Smooth muscle cell (in vitro differentiated cells): ENCODE data around the gene ZNF638. TPM values are rescaled to one million over a fixed set of nuclear protein-coding genes. Genes with fewer than 3 reads are reported as not detected.

Experiments used
- DNase-seq: peaks from one replicate; lab custom pipeline; 2025; ENCODE audit not compliant: unreplicated experiment; lab: John Stamatoyannopoulos, UW
- H2AFZ ChIP-seq: fragments of 200-600 bp; sonication (generic); 2 replicates; pipeline ENCODE4 v1.6.0; 2016; ENCODE audit warnings: antibody characterized with exemption, low read depth, mild to moderate bottlenecking
- H3F3A ChIP-seq: fragments of 200-600 bp; sonication (generic); 2 replicates; pipeline ENCODE4 v1.6.0; 2017; ENCODE audit warnings: antibody characterized with exemption, low read depth
- H3K27ac ChIP-seq: fragments of 200-600 bp; sonication (generic); 2 replicates; pipeline ENCODE4 v1.5.1; 2016; ENCODE audit warnings: low read depth, mild to moderate bottlenecking
- H3K27me3 ChIP-seq: fragments of 200-600 bp; sonication (generic); 2 replicates; pipeline ENCODE4 v1.6.1; 2016; ENCODE audit warnings: low read depth, mild to moderate bottlenecking
- H3K36me3 ChIP-seq: fragments of 200-600 bp; sonication (generic); 2 replicates; pipeline ENCODE4 v1.5.1; 2016; ENCODE audit warnings: low read depth
- H3K4me1 ChIP-seq: fragments of 200-600 bp; sonication (generic); 2 replicates; pipeline ENCODE4 v1.5.1; 2016; ENCODE audit warnings: low read depth
- H3K4me2 ChIP-seq: fragments of 200-600 bp; sonication (generic); 2 replicates; pipeline ENCODE4 v1.6.0; 2016; ENCODE audit warnings: mild to moderate bottlenecking
- H3K4me3 ChIP-seq: fragments of 200-600 bp; sonication (generic); 2 replicates; pipeline ENCODE4 v1.5.1; 2016; ENCODE audit warnings: mild to moderate bottlenecking
- H3K79me2 ChIP-seq: fragments of 200-600 bp; sonication (generic); 2 replicates; pipeline ENCODE4 v1.6.0; 2016; ENCODE audit warnings: low read depth, mild to moderate bottlenecking
- H3K9ac ChIP-seq: fragments of 200-600 bp; sonication (generic); 2 replicates; pipeline ENCODE4 v1.6.0; 2016; ENCODE audit warnings: low read depth
- H3K9me3 ChIP-seq: fragments of 200-600 bp; sonication (generic); replicated peaks from 2 replicates; pipeline ENCODE4 v1.5.1; 2016; ENCODE audit warnings: low read depth
- H4K20me1 ChIP-seq: fragments of 200-600 bp; sonication (generic); 2 replicates; pipeline ENCODE4 v1.6.0; 2016; ENCODE audit warnings: low read depth
- CTCF ChIP-seq: fragments of 200-600 bp; sonication (generic); IDR thresholded peaks from 2 replicates; pipeline ENCODE4 v1.5.1; 2017; ENCODE audit warnings: borderline replicate concordance, mild to moderate bottlenecking, antibody characterized with exemption; ENCODE audit not compliant: insufficient read depth, poor library complexity, severe bottlenecking
- WGBS: methylation state at CpG from one replicate; pipeline ENCODE4 v1.1.7; 2016; ENCODE audit warnings: low lambda C conversion rate; 5-methylcytosine and 5-hydroxymethylcytosine counted together
- polyA plus RNA-seq: library from polyadenylated mRNA; unstranded; fragments of >200 nt; fragmentation: Nextera tagmentation; extraction: Ambion mirVana; gene quantifications from 2 replicates; pipeline ENCODE4 v1.2.1, GENCODE V29; 2016
- total RNA-seq: library from RNA; depleted of rRNA; stranded (reverse); fragments of >200 nt; gene quantifications from 2 replicates; pipeline ENCODE4 v1.2.3, GENCODE V29; 2014

Gene ZNF638
- total and polyA plus RNA-seq, 2 experiments from 2014 or later: 44.8 to 159 TPM

DNA sequence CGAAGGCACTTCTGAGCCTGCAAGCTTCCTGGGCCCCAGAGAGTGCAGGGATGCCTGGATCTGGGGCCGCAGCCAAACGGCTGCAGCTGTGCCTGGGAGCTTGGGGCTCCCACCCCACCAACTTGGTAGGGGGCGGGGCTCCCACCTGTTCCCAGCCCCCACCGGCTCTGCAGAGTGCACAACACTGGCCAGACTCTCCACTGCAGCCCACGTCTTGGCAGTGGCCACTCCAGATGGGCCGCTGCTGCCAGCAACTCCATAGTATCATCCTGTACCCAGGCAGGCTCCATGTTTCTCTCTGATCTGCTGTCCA is 131.7 kb downstream of the ZNF638 start:
- Histone ChIP-seq H3K27me3 (peaks cover 54% of the 10 kb centered on the region), H3K36me3 (no peaks in the 10 kb centered on the region), H3K9me3 (no peaks in the 10 kb centered on the region)

GRCh38 chr2:71464389-71464788 is 132.8 kb downstream of the ZNF638 start:
- Histone ChIP-seq H3K27me3 (peaks cover 65% of the 10 kb centered on the region), H3K9ac (no peak overlapping the region), H3K4me2 (no peak overlapping the region), H3K4me1 (peaks cover 7% of the 10 kb centered on the region), H2AFZ (no peak overlapping the region), H3F3A (no peaks in the 10 kb centered on the region), H3K79me2 (no peaks in the 10 kb centered on the region), H3K36me3 (no peaks in the 10 kb centered on the region), H3K9me3 (no peaks in the 10 kb centered on the region), H3K27ac (no peak overlapping the region), H3K4me3 (no peak overlapping the region), H4K20me1 (no peaks in the 10 kb centered on the region)
- 90% methylated on average over 6 of the region's 6 CpGs for WGBS
- TF ChIP-seq CTCF: no peak
- DNase-seq: no peak

More for the DNA sequence above, 131.7 kb downstream of the ZNF638 start:
- no peak for DNase-seq
- Histone ChIP-seq H3K4me1 (peaks cover 7% of the 10 kb centered on the region), H3K9ac (no peak overlapping the region), H3K27ac (no peak overlapping the region), H3K79me2 (no peaks in the 10 kb centered on the region), H3K4me2 (no peak overlapping the region), H3F3A (no peaks in the 10 kb centered on the region), H2AFZ (no peak overlapping the region), H3K4me3 (no peak overlapping the region), H4K20me1 (no peaks in the 10 kb centered on the region)
- WGBS: 85% methylated on average over 7 of the region's 7 CpGs
- no peak for TF ChIP-seq CTCF

DNA sequence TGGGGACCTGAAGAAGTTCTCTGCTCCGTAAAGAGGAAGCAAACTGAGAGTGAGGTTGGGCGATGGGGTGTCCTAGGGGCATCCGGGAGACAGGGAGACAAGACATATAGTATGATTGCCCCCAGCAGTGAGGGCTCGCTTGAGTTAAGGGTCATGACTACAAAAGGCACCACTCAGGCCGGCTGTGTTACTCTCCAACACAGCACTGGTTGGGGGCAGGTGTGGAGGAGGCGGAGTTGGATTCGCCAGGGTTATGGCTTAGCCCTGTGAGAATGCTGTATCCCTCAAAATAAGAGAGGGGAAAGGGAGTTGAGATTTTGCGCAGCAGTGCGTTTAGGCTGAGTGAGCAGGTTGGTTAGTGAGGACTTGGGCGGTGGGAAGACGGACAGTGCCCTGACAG is 133.8 kb downstream of the ZNF638 start:
- H3K9me3 ChIP-seq: no peaks in the 10 kb centered on the region
- H3F3A ChIP-seq: no peaks in the 10 kb centered on the region
- no peak overlapping the region for H3K4me3 ChIP-seq
- 52% methylated on average over 11 of the region's 11 CpGs for WGBS
- H3K9ac ChIP-seq: no peak overlapping the region
- H3K36me3 ChIP-seq: no peaks in the 10 kb centered on the region
- TF ChIP-seq CTCF: no peak
- H4K20me1 ChIP-seq: no peaks in the 10 kb centered on the region
- no peak overlapping the region for H3K27ac ChIP-seq
- H3K79me2 ChIP-seq: no peaks in the 10 kb centered on the region
- H2AFZ ChIP-seq: no peak overlapping the region
- peaks cover 67% of the 10 kb centered on the region for H3K27me3 ChIP-seq
- DNase-seq: no peak
- peaks cover 7% of the 10 kb centered on the region for H3K4me1 ChIP-seq
- H3K4me2 ChIP-seq: no peak overlapping the region

DNA sequence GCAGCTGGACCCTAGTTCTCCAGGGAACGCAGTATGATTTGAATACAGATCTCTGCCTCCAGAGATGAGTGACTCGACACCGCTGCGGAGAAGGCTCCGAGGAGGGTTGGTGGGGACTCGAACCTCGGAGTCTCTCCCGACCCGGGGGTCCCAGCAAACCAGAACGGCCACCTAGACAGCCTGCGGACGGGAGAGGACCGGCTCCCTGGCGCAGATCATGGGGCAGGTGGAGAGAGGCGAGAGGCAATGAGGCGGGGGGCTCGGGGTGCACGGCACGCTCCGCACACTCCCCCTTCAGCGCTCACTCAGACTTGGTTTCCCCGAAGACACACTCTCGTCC is 134.3 kb downstream of the ZNF638 start:
- H3K4me2 ChIP-seq: peak overlapping the region; percentile 99
- H2AFZ ChIP-seq: peak overlapping the region; percentile 86
- no peak overlapping the region for H3K9ac ChIP-seq

More for the DNA sequence above, 134.3 kb downstream of the ZNF638 start:
- no peaks in the 10 kb centered on the region for H3F3A ChIP-seq
- no peaks in the 10 kb centered on the region for H3K79me2 ChIP-seq
- no peaks in the 10 kb centered on the region for H4K20me1 ChIP-seq
- H3K9me3 ChIP-seq: no peaks in the 10 kb centered on the region
- peaks cover 67% of the 10 kb centered on the region for H3K27me3 ChIP-seq
- no peak for TF ChIP-seq CTCF
- WGBS: 10% methylated on average over 20 of the region's 23 CpGs
- H3K4me3 ChIP-seq: peak overlapping the region; percentile 76
- no peak overlapping the region for H3K27ac ChIP-seq
- DNase-seq: no peak
- H3K4me1 ChIP-seq: peaks cover 7% of the 10 kb centered on the region
- no peaks in the 10 kb centered on the region for H3K36me3 ChIP-seq
